KMS-11 (cell line): ENCODE data around the gene PURA.
A peak's percentile ranks its signal among the peaks of the same experiment; 100 is the strongest.

Source experiments
- H2AFZ ChIP-seq: fragments of 200-600 bp; sonication (generic); 2 replicates; pipeline ENCODE4 v1.6.1; 2016; ENCODE audit warnings: antibody characterized with exemption, mixed run types, low read depth
- H3K27ac ChIP-seq: fragments of 200-600 bp; sonication (generic); 2 replicates; pipeline ENCODE4 v1.6.1; 2016; ENCODE audit warnings: mild to moderate bottlenecking, mixed run types
- H3K27me3 ChIP-seq: fragments of 200-600 bp; sonication (generic); 2 replicates; pipeline ENCODE4 v1.6.1; 2017; ENCODE audit warnings: mild to moderate bottlenecking, low read depth, mixed run types, moderate library complexity; ENCODE audit not compliant: insufficient read depth
- H3K36me3 ChIP-seq: fragments of 200-600 bp; sonication (generic); 2 replicates; pipeline ENCODE4 v1.6.1; 2017; ENCODE audit warnings: mild to moderate bottlenecking, mixed run types; ENCODE audit not compliant: insufficient read depth
- H3K4me1 ChIP-seq: fragments of 200-600 bp; sonication (generic); 2 replicates; pipeline ENCODE4 v1.6.1; 2016; ENCODE audit warnings: mild to moderate bottlenecking, low read depth, mixed run types; ENCODE audit not compliant: poor library complexity, severe bottlenecking
- H3K4me2 ChIP-seq: fragments of 200-600 bp; sonication (generic); 2 replicates; pipeline ENCODE4 v1.7.0; 2016; ENCODE audit warnings: mild to moderate bottlenecking, mixed run types
- H3K4me3 ChIP-seq: fragments of 200-600 bp; sonication (generic); IDR thresholded peaks from 2 replicates; pipeline ENCODE4 v1.6.1; 2017; ENCODE audit warnings: low read depth, low read length, mixed read lengths; ENCODE audit not compliant: insufficient read depth
- H3K79me2 ChIP-seq: fragments of 200-600 bp; sonication (generic); 2 replicates; pipeline ENCODE4 v1.6.1; 2016; ENCODE audit warnings: low read depth, mixed run types; ENCODE audit not compliant: insufficient read depth
- H3K9ac ChIP-seq: fragments of 200-600 bp; sonication (generic); 2 replicates; pipeline ENCODE4 v1.6.1; 2016; ENCODE audit warnings: mild to moderate bottlenecking, mixed run types
- H4K20me1 ChIP-seq: fragments of 200-600 bp; sonication (generic); 2 replicates; pipeline ENCODE4 v1.6.1; 2016; ENCODE audit warnings: mild to moderate bottlenecking, mixed run types; ENCODE audit not compliant: insufficient read depth
- TF ChIP-seq, protein P1 (sequence below): fragments of 200-600 bp; sonication (generic); conservative IDR thresholded peaks from 2 replicates; pipeline ENCODE4 v1.6.1; 2017; ENCODE audit warnings: low read depth, mild to moderate bottlenecking, antibody characterized with exemption, low read length, moderate library complexity, mixed read lengths

PURA gene

DNA sequence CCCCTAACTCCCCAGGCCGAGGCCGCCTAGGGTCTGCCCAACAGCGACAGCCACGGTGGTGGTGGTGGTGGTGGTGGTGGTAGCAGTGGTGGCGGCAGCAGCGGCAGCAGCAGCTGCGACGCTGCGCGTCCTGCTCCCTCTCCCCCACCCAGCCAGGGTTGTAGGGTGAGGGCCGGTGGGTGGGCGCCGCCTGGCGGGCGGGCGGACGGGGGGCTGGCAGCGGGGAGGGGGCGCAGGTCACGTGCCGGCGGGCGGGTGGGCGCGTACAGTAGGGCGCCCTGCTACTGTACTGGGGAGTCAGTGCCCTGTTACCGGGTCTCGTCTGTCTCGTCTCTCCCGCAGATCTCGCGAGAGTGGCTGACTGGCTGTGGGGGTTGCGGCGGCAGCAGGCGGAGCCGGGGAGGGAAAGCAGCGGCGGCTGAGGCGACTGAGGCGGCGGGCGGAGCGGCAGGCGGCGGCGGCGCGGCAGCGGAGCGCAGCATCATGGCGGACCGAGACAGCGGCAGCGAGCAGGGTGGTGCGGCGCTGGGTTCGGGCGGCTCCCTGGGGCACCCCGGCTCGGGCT is at the start of gene PURA:
Gene PURA, plus strand, starts transcription at position 411 of the 565 bp plus-strand sequence. Its CDS starts 73 bp downstream, at position 484.
- peaks cover 52% of the 10 kb centered on the region for H3K79me2 ChIP-seq
- H3K4me2 ChIP-seq, result peak within 1 kb of the TSS; percentile 55
- no peaks in the 10 kb centered on the region for H3K27me3 ChIP-seq
- H3K9ac ChIP-seq, result peak within 1 kb of the TSS; percentile 57; the same call in 1 of the 2 replicates
- TF ChIP-seq, protein P1, sequence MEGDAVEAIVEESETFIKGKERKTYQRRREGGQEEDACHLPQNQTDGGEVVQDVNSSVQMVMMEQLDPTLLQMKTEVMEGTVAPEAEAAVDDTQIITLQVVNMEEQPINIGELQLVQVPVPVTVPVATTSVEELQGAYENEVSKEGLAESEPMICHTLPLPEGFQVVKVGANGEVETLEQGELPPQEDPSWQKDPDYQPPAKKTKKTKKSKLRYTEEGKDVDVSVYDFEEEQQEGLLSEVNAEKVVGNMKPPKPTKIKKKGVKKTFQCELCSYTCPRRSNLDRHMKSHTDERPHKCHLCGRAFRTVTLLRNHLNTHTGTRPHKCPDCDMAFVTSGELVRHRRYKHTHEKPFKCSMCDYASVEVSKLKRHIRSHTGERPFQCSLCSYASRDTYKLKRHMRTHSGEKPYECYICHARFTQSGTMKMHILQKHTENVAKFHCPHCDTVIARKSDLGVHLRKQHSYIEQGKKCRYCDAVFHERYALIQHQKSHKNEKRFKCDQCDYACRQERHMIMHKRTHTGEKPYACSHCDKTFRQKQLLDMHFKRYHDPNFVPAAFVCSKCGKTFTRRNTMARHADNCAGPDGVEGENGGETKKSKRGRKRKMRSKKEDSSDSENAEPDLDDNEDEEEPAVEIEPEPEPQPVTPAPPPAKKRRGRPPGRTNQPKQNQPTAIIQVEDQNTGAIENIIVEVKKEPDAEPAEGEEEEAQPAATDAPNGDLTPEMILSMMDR, result no peak
- peak within 1 kb of the TSS; percentile 28; the same call in 1 of the 2 replicates for H2AFZ ChIP-seq
- H3K4me3 ChIP-seq, result no peak within 1 kb of the TSS
- H3K4me1 ChIP-seq, result peaks cover 48% of the 10 kb centered on the region
- H3K27ac ChIP-seq, result peak within 1 kb of the TSS; percentile 24; the same call in 1 of the 2 replicates
- no peaks in the 10 kb centered on the region for H3K36me3 ChIP-seq
- H4K20me1 ChIP-seq, result no peaks in the 10 kb centered on the region

DNA sequence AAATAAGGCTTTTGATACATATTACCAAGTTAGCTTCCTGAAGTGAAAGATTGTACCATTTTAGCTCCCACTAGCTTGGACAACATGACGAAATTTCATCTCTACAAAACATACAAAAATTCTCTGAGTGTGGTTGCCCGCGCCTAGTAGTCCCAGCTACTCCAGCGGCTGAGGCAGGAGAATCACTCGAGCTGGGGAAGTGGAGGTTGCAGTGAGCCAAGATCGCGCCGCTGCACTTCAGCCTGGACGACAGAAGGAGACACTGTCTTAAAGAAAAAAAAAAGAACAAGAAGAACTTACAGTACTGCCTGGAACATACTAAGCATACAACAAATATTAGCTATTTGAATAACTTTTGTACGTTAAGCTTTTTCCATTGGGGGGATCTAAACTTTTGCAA is 41.1 kb upstream of the PURA start:
- Histone ChIP-seq H3K4me1 (no peaks in the 10 kb centered on the region), H3K79me2 (no peaks in the 10 kb centered on the region), H3K27ac (no peak overlapping the region), H2AFZ (no peak overlapping the region), H3K27me3 (no peaks in the 10 kb centered on the region), H3K9ac (no peak overlapping the region), H4K20me1 (no peaks in the 10 kb centered on the region), H3K36me3 (no peaks in the 10 kb centered on the region), H3K4me2 (no peak overlapping the region), H3K4me3 (no peak overlapping the region)
- TF ChIP-seq, protein P1, result no peak

DNA sequence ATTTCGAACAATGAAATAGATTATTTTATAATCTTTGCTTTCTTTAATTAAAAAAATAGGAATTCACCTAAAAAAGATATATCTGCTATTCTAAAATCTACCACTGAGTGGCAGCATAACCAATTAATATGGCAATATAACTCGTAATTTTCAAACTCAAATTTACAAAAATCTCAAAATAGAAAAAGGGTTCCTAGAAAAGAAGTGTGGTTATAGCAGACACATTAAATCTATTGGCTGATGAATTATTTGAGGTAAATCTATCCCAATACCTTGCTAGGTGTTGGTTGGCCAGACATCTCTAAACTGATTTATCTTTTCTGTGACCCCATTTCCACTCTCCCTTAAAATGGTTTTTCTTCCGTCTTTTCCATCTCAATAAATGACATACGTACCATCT is 40.6 kb upstream of the PURA start:
- no peak overlapping the region for H3K9ac ChIP-seq
- TF ChIP-seq, protein P1, result peak; percentile 83

DNA sequence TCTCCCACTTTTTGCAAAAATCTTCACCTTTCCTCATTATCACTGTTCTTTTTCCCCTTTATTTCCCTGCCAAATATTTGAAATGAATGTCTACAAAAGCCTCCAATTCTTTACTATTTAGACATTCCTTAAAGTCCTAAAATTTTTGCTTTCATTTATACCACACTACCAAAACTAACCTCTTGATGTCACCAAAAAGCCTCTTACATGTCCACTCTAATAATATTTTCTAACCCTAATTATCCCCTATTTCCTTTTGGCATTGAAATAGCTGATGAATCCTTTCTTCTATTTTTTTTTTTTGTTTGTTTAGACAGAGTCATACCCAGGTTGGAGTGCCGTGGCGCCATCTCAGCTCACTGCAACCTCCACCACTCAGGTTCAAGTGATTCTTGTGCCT is 38.5 kb upstream of the PURA start:
- H3K4me2 ChIP-seq, result no peak overlapping the region
- no peaks in the 10 kb centered on the region for H3K36me3 ChIP-seq
- H3K79me2 ChIP-seq, result no peaks in the 10 kb centered on the region
- H4K20me1 ChIP-seq, result no peaks in the 10 kb centered on the region
- no peak overlapping the region for H2AFZ ChIP-seq
- no peaks in the 10 kb centered on the region for H3K4me1 ChIP-seq
- H3K9ac ChIP-seq, result no peak overlapping the region
- TF ChIP-seq, protein P1, result 0 out of 2 replicates have a peak, but pooled peaks have one; percentile 13
- H3K27ac ChIP-seq, result no peak overlapping the region
- no peak overlapping the region for H3K4me3 ChIP-seq
- no peaks in the 10 kb centered on the region for H3K27me3 ChIP-seq

More for the DNA sequence above, 40.6 kb upstream of the PURA start:
- no peaks in the 10 kb centered on the region for H3K4me1 ChIP-seq
- no peaks in the 10 kb centered on the region for H4K20me1 ChIP-seq
- H3K36me3 ChIP-seq, result no peaks in the 10 kb centered on the region
- no peaks in the 10 kb centered on the region for H3K27me3 ChIP-seq
- H3K4me3 ChIP-seq, result no peak overlapping the region
- H2AFZ ChIP-seq, result no peak overlapping the region
- 0 out of 2 replicates have a peak overlapping the region, but pooled peaks have one; percentile 26 for H3K4me2 ChIP-seq
- H3K27ac ChIP-seq, result no peak overlapping the region
- H3K79me2 ChIP-seq, result no peaks in the 10 kb centered on the region
